ENCODE measurements around the gene NPBWR2. TPM values are rescaled to one million over a fixed set of nuclear protein-coding genes. Genes with fewer than 3 reads are reported as not detected.

The NPBWR2 gene
- total and polyA plus RNA-seq, 9 of the 15 experiments (the other 6 are each of a cell fraction or from before 2014, with no cell fraction given) = not detected

GRCh38 chr20:64084685-64085152, 22.6 kb downstream of the NPBWR2 start:
- Histone ChIP-seq H3K27ac (ENCODE audit: extremely low read depth, low read depth, low read length) (no peak overlapping the region), H3K4me3 (no peak overlapping the region), H4K20me1 (replicated peaks; ENCODE audit: control insufficient read depth, insufficient read depth, low read length) (peaks cover 3% of the 10 kb centered on the region; the same call in 1 of the 2 replicates), H3K27me3 (ENCODE audit: control insufficient read depth in 2 of 2, insufficient read depth in 2 of 2, low read length in 2 of 2) (peaks cover 6 to 37% of the 10 kb centered on the region in 2 experiments; a peak in 4 of 5 replicates), H2AFZ (ENCODE audit: low read depth, low read length) (no peak overlapping the region), H3K9me1 (ENCODE audit: control insufficient read depth, insufficient read depth, low read length) (no peaks in the 10 kb centered on the region), H3K79me2 (ENCODE audit: control insufficient read depth, insufficient read depth, low read length) (no peaks in the 10 kb centered on the region), H3K9ac (ENCODE audit: insufficient read depth in 1 of 2, low read depth in 2 of 2, low read length in 2 of 2) (peak overlapping the region in 1 of 2 experiments; percentile 35; a peak in 1 of 4 replicates), H3K9me3 (replicated peaks; ENCODE audit: control insufficient read depth, insufficient read depth, low read depth, low read length) (peaks cover 2% of the 10 kb centered on the region; the same call in 1 of the 2 replicates), H3K4me1 (replicated peaks in 1 of 2; ENCODE audit: control insufficient read depth in 2 of 2, insufficient read depth in 2 of 2, low read length in 2 of 2) (peaks cover 3 to 55% of the 10 kb centered on the region in 2 experiments; a peak in 3 of 5 replicates), H3K36me3 (ENCODE audit: control insufficient read depth, insufficient read depth, low read length) (no peaks in the 10 kb centered on the region), H3K4me2 (ENCODE audit: insufficient read depth, low read length) (no peak overlapping the region)
- ATAC-seq = no peak
- TF ChIP-seq, protein P1, sequence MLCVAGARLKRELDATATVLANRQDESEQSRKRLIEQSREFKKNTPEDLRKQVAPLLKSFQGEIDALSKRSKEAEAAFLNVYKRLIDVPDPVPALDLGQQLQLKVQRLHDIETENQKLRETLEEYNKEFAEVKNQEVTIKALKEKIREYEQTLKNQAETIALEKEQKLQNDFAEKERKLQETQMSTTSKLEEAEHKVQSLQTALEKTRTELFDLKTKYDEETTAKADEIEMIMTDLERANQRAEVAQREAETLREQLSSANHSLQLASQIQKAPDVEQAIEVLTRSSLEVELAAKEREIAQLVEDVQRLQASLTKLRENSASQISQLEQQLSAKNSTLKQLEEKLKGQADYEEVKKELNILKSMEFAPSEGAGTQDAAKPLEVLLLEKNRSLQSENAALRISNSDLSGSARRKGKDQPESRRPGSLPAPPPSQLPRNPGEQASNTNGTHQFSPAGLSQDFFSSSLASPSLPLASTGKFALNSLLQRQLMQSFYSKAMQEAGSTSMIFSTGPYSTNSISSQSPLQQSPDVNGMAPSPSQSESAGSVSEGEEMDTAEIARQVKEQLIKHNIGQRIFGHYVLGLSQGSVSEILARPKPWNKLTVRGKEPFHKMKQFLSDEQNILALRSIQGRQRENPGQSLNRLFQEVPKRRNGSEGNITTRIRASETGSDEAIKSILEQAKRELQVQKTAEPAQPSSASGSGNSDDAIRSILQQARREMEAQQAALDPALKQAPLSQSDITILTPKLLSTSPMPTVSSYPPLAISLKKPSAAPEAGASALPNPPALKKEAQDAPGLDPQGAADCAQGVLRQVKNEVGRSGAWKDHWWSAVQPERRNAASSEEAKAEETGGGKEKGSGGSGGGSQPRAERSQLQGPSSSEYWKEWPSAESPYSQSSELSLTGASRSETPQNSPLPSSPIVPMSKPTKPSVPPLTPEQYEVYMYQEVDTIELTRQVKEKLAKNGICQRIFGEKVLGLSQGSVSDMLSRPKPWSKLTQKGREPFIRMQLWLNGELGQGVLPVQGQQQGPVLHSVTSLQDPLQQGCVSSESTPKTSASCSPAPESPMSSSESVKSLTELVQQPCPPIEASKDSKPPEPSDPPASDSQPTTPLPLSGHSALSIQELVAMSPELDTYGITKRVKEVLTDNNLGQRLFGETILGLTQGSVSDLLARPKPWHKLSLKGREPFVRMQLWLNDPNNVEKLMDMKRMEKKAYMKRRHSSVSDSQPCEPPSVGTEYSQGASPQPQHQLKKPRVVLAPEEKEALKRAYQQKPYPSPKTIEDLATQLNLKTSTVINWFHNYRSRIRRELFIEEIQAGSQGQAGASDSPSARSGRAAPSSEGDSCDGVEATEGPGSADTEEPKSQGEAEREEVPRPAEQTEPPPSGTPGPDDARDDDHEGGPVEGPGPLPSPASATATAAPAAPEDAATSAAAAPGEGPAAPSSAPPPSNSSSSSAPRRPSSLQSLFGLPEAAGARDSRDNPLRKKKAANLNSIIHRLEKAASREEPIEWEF (CRISPR knock-in tag; IDR thresholded peaks at IDR 0.05) = no peak
- TF ChIP-seq, protein P2, sequence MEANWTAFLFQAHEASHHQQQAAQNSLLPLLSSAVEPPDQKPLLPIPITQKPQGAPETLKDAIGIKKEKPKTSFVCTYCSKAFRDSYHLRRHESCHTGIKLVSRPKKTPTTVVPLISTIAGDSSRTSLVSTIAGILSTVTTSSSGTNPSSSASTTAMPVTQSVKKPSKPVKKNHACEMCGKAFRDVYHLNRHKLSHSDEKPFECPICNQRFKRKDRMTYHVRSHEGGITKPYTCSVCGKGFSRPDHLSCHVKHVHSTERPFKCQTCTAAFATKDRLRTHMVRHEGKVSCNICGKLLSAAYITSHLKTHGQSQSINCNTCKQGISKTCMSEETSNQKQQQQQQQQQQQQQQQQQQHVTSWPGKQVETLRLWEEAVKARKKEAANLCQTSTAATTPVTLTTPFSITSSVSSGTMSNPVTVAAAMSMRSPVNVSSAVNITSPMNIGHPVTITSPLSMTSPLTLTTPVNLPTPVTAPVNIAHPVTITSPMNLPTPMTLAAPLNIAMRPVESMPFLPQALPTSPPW (CRISPR knock-in tag; IDR thresholded peaks at IDR 0.05) = 0 out of 2 replicates have a peak, but pooled peaks have one; percentile 19
- TF ChIP-seq RFX1 (IDR thresholded peaks at IDR 0.05) (peak; percentile 72), CCAR2 (IDR thresholded peaks at IDR 0.05; ENCODE audit: low read depth, low read length) (no peak), ZBTB7A (IDR thresholded peaks at IDR 0.05; ENCODE audit: borderline replicate concordance, control insufficient read depth, low read depth, low read length) (peak; percentile 33; the same call in 1 of the 2 replicates), FOXJ3 (CRISPR knock-in tag; IDR thresholded peaks at IDR 0.05) (peak; percentile 66)
- intact Hi-C loops (cut with micrococcal nuclease) (no loop called here), in situ Hi-C loops (cut with MboI) (no loop called here)
- 9% methylated on average over 13 of the region's 23 CpGs for WGBS (ENCODE audit: insufficient coverage, low coverage, missing lambda C conversion rate)
- FAIRE-seq = no peak
- POLR2A ChIA-PET = interaction anchor here (0.5 to 1.4 kb wide), 2 partner anchors 12 to 468 kb away, joined by 3 read pairs; no protein-coding TSS in a partner anchor
- BruUV-seq (replicated peaks) = no TSS peak
- DNase-seq (ENCODE audit: extremely low read depth in 1 of 4, low spot score in 3 of 4) = no peak
- CTCF ChIA-PET (ENCODE audit: low intra/inter-chr PET ratio) = no interaction called here
